ENCODE data around the gene NR6A1.

The NR6A1 gene

DNA sequence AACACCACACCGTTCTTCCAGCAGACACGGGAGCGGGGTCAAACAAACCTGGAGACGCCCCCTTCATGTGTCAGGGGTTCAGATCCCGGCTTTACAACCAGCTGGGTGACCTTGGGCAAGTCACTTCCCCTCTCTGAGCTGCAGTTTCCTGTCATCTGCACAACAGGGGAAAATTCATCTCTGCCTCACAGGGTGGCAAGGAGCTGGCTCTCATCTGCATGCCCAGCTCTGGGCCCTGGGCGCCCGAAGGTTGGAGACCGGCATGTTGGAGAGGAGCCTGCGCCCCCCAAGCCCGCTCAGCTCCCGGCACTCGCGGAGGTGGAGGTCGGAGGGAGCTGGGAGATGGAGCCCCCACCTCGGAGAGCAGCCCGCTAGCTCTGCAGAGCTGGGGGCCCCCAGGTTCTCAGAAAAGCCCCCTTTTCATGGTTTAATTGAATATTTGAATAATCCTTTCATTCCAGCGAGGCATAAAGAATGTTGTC is 284.3 kb downstream of the NR6A1 start:
- Histone ChIP-seq H3K36me3 (ENCODE audit: control insufficient read depth, insufficient read depth, low read length) (no peaks in the 10 kb centered on the region), H3K4me3 (ENCODE audit: low read length) (no peak overlapping the region), H3K4me1 (ENCODE audit: control insufficient read depth, insufficient read depth, low read length) (peaks cover 5% of the 10 kb centered on the region), H3K9me3 (ENCODE audit: control insufficient read depth, insufficient read depth, low read length) (no peaks in the 10 kb centered on the region), H3K27me3 (ENCODE audit: control insufficient read depth, insufficient read depth, low read length) (no peaks in the 10 kb centered on the region), H3K27ac (ENCODE audit: low read length) (no peak overlapping the region)
- no peak for DNase-seq (ENCODE audit: low read depth, low spot score)
- WGBS (ENCODE audit: insufficient coverage, insufficient read length), result no CpG with 5 or more reads among the region's 17 CpGs

DNA sequence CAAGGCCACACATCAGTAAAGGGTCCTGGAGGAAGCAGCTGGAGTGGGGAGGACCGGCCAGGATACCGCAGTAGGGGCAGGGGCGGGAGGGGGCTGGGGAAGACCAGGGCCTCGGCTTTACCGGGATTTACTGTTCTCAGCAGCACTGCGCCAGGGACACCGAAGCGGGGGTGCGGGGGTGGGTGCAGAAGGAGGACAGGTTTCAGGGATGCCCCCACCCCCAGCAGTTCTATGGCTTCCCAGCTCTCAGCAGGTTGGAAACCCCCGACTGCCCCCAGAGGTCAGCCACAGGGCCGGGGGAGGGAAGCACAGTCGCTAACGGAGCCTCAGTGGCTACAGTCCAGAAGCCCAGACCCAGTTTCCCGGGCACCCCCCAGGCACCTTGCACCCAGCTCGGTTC is 285.2 kb downstream of the NR6A1 start:
- no CpG with 5 or more reads among the region's 15 CpGs for WGBS (ENCODE audit: insufficient coverage, insufficient read length)
- Histone ChIP-seq H3K36me3 (ENCODE audit: control insufficient read depth, insufficient read depth, low read length) (no peaks in the 10 kb centered on the region), H3K4me1 (ENCODE audit: control insufficient read depth, insufficient read depth, low read length) (peaks cover 5% of the 10 kb centered on the region), H3K4me3 (ENCODE audit: low read length) (no peak overlapping the region), H3K9me3 (ENCODE audit: control insufficient read depth, insufficient read depth, low read length) (no peaks in the 10 kb centered on the region), H3K27ac (ENCODE audit: low read length) (no peak overlapping the region), H3K27me3 (ENCODE audit: control insufficient read depth, insufficient read depth, low read length) (no peaks in the 10 kb centered on the region)
- DNase-seq (ENCODE audit: low read depth, low spot score), result no peak

DNA sequence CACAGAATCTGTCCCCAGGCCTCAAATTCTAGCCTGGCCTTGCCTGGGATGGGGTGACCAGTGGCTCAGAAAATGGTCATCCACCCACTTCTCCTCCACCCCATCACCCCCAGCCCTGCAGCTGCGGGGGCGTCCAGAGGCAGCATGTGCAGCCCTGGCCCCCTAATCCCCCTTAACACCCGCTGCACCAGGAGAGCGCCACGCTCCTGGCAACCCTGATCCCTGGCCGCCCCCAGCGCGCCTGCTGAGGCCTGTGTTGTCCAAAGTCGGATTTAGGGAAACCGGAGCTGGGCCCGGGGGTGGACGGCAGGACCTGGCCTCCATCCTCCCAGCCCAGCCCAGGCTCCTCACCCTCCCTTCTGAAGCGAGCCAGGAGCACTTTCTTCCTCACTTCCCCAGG is 285.9 kb downstream of the NR6A1 start:
- no CpG with 5 or more reads among the region's 13 CpGs for WGBS (ENCODE audit: insufficient coverage, insufficient read length)
- Histone ChIP-seq H3K4me1 (ENCODE audit: control insufficient read depth, insufficient read depth, low read length) (peaks cover 9% of the 10 kb centered on the region), H3K27me3 (ENCODE audit: control insufficient read depth, insufficient read depth, low read length) (no peaks in the 10 kb centered on the region; the same call in 1 of the 2 replicates), H3K36me3 (ENCODE audit: control insufficient read depth, insufficient read depth, low read length) (no peaks in the 10 kb centered on the region), H3K27ac (ENCODE audit: low read length) (no peak overlapping the region), H3K4me3 (ENCODE audit: low read length) (no peak overlapping the region), H3K9me3 (ENCODE audit: control insufficient read depth, insufficient read depth, low read length) (no peaks in the 10 kb centered on the region)
- no peak for DNase-seq (ENCODE audit: low read depth, low spot score)

DNA sequence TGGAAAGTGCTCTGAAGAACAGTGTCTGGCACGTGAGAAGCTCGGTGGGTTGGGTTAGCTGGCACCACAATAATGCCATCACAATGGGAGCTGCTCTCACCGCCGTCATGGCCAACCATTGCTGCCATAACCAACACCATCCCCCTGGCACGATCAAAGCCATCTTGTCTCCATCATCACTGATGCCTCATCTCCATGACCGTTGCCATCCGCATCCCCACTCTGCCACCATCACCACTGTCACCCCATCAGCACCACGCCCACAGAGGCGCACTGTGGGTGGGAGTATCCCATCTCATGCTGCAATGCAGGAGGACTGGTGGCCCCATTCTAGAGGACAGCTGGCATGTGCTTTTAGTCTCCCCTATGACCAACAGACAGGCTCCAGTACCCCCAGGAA is 287.6 kb downstream of the NR6A1 start:
- H3K27me3 ChIP-seq (ENCODE audit: control insufficient read depth, insufficient read depth, low read length), result no peaks in the 10 kb centered on the region; the same call in 1 of the 2 replicates
- H3K4me3 ChIP-seq (ENCODE audit: low read length), result no peak overlapping the region
- no peak for DNase-seq (ENCODE audit: low read depth, low spot score)
- peaks cover 13% of the 10 kb centered on the region for H3K4me1 ChIP-seq (ENCODE audit: control insufficient read depth, insufficient read depth, low read length)
- no CpG with 5 or more reads among the region's 9 CpGs for WGBS (ENCODE audit: insufficient coverage, insufficient read length)
- no peaks in the 10 kb centered on the region for H3K36me3 ChIP-seq (ENCODE audit: control insufficient read depth, insufficient read depth, low read length)
- H3K9me3 ChIP-seq (ENCODE audit: control insufficient read depth, insufficient read depth, low read length), result no peaks in the 10 kb centered on the region
- H3K27ac ChIP-seq (ENCODE audit: low read length), result no peak overlapping the region

DNA sequence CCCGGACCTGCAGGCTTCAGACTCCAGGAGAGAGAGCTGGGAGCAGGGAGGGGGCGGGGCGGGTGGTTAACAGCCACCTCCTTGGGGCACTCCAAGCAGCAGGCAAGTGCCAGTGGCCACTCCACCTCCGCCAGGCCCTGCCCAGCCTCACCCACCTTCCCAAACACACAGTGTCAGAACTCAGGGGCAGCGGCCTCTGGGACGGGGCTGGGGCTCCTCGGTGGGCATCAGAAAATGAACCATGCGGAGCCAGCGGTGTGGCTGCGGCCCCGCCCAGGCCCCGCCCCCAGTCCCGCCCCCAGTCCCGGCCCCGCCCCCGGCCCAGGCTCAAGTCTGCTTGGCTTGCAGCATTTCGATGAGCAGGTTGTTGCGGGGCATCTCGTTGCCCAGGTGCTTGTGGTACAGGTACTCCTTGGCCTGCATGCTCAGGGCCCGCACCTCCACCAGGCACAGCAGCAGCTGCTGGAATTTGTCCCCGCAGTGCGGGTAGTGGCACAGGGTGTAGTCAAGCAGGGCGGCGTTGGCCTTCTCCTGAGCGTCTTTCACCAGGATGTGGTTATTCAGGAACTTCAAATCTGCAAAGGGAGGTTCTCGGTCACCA is 288.6 kb downstream of the NR6A1 start:
- no peak overlapping the region for H3K27ac ChIP-seq (ENCODE audit: low read length)
- peak overlapping the region; percentile 39 for H3K4me3 ChIP-seq (ENCODE audit: low read length)
- WGBS (ENCODE audit: insufficient coverage, insufficient read length), result no CpG with 5 or more reads among the region's 26 CpGs
- H3K36me3 ChIP-seq (ENCODE audit: control insufficient read depth, insufficient read depth, low read length), result no peaks in the 10 kb centered on the region
- H3K9me3 ChIP-seq (ENCODE audit: control insufficient read depth, insufficient read depth, low read length), result no peaks in the 10 kb centered on the region
- no peaks in the 10 kb centered on the region; the same call in 1 of the 2 replicates for H3K27me3 ChIP-seq (ENCODE audit: control insufficient read depth, insufficient read depth, low read length)
- DNase-seq (ENCODE audit: low read depth, low spot score), result no peak
- peaks cover 12% of the 10 kb centered on the region for H3K4me1 ChIP-seq (ENCODE audit: control insufficient read depth, insufficient read depth, low read length)

DNA sequence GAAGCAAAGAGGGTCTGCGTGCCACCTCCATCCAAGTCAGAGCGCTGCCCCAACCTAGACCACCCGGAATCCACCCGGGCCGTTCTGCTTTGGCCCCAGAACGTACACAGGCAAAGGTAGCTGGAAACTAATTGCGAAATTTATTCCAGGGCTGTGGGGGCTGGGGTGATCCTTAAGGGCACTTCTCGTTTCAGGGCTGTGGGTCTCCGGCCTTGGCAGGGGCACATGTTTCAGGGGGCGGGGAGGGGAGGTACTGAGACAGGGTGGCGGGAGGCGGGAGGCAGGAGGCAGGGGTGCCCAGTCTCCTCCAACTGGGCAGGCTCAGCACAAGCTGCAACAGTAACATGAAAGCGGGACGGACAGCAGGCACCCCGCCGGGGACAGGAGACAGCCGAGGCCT is 290.0 kb downstream of the NR6A1 start:
- no CpG with 5 or more reads among the region's 17 CpGs for WGBS (ENCODE audit: insufficient coverage, insufficient read length)
- DNase-seq (ENCODE audit: low read depth, low spot score), result no peak
- H3K4me1 ChIP-seq (ENCODE audit: control insufficient read depth, insufficient read depth, low read length), result peaks cover 15% of the 10 kb centered on the region

DNA sequence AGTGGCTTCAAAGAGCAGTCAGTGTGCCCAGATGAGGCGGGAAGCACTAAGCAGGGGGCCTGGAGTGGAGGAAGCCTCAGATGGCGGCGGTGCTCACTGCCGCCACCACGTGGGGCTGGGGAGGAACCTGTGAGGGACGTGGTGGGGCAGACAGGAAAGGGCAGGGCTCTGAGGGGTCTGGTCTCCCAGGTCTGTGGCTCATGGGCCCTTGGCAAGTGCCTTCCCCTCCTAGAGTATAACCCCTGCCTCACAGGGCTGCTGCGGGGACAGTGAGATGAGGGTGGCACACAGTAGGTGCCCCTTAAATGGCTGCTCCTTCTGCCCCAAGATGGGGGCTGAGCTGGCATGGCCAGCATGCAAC is 290.5 kb downstream of the NR6A1 start:
- H3K4me3 ChIP-seq (ENCODE audit: low read length), result no peak overlapping the region
- no peak overlapping the region for H3K27ac ChIP-seq (ENCODE audit: low read length)
- H3K36me3 ChIP-seq (ENCODE audit: control insufficient read depth, insufficient read depth, low read length), result no peaks in the 10 kb centered on the region
- no peaks in the 10 kb centered on the region; the same call in 1 of the 2 replicates for H3K27me3 ChIP-seq (ENCODE audit: control insufficient read depth, insufficient read depth, low read length)
- no CpG with 5 or more reads among the region's 7 CpGs for WGBS (ENCODE audit: insufficient coverage, insufficient read length)
- peaks cover 15% of the 10 kb centered on the region for H3K4me1 ChIP-seq (ENCODE audit: control insufficient read depth, insufficient read depth, low read length)
- no peaks in the 10 kb centered on the region for H3K9me3 ChIP-seq (ENCODE audit: control insufficient read depth, insufficient read depth, low read length)
- DNase-seq (ENCODE audit: low read depth, low spot score), result no peak

More for the DNA sequence above, 290.0 kb downstream of the NR6A1 start:
- H3K36me3 ChIP-seq (ENCODE audit: control insufficient read depth, insufficient read depth, low read length), result no peaks in the 10 kb centered on the region
- no peaks in the 10 kb centered on the region; the same call in 1 of the 2 replicates for H3K27me3 ChIP-seq (ENCODE audit: control insufficient read depth, insufficient read depth, low read length)
- no peak overlapping the region for H3K27ac ChIP-seq (ENCODE audit: low read length)
- H3K9me3 ChIP-seq (ENCODE audit: control insufficient read depth, insufficient read depth, low read length), result no peaks in the 10 kb centered on the region
- no peak overlapping the region for H3K4me3 ChIP-seq (ENCODE audit: low read length)

DNA sequence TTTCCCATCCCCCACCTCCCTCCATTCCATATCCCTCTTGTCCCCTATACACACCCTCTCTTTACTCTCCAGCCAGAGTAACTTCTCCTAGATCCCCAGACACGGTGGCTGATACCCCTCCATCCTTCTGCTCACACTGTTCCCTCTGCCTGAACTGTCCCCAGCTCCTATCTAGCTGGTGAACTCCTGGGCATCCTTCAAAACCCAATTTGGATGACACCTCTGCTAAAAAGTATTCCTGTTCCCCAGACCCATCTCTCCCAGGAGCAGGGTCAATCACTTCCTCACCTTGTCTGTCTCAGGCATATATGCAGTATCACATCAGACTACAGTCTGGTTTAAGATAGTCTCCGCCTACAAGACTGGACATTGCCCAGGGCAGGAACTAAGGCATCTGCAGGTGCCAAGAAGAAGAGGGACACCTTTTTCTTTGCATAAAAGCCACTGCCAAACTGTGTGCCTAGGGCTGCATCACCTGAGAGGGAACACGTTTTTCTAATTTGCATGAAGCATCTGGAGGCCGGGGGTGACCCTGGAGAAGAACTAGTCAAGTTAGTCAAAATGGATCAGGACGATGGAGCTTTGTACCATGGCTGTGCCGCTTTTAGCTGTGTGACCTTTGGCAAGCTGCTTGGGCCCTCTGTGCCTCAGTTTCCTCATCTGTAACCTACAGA is 291.0 kb downstream of the NR6A1 start:
- no CpG with 5 or more reads among the region's 6 CpGs for WGBS (ENCODE audit: insufficient coverage, insufficient read length)
- Histone ChIP-seq H3K9me3 (ENCODE audit: control insufficient read depth, insufficient read depth, low read length) (no peaks in the 10 kb centered on the region), H3K27me3 (ENCODE audit: control insufficient read depth, insufficient read depth, low read length) (no peaks in the 10 kb centered on the region; the same call in 1 of the 2 replicates), H3K27ac (ENCODE audit: low read length) (no peak overlapping the region), H3K4me1 (ENCODE audit: control insufficient read depth, insufficient read depth, low read length) (peaks cover 15% of the 10 kb centered on the region), H3K36me3 (ENCODE audit: control insufficient read depth, insufficient read depth, low read length) (no peaks in the 10 kb centered on the region), H3K4me3 (ENCODE audit: low read length) (no peak overlapping the region)
- DNase-seq (ENCODE audit: low read depth, low spot score), result no peak

DNA sequence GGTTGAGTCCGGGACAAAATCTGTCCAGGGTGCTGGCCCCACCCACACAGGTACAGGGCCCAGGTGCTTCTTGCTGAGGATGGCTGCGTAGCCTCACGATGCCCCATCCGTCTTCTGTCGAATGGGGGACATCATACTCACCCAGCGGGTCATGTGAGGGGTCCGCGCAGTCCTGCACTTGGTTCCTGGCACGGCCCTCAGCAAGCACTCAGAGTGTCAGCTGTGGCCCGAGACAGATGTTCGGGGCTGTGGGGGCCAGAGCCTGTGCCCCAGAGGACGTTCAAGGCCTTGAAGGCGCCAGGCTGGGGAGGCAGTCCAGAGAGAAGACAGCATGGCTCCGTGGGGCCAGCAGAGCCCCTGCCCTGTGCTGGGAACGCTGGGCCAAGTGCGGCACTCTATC is 291.7 kb downstream of the NR6A1 start:
- no CpG with 5 or more reads among the region's 16 CpGs for WGBS (ENCODE audit: insufficient coverage, insufficient read length)
- H3K27ac ChIP-seq (ENCODE audit: low read length), result no peak overlapping the region
- peaks cover 15% of the 10 kb centered on the region for H3K4me1 ChIP-seq (ENCODE audit: control insufficient read depth, insufficient read depth, low read length)
- no peak overlapping the region for H3K4me3 ChIP-seq (ENCODE audit: low read length)
- H3K36me3 ChIP-seq (ENCODE audit: control insufficient read depth, insufficient read depth, low read length), result no peaks in the 10 kb centered on the region
- no peaks in the 10 kb centered on the region for H3K9me3 ChIP-seq (ENCODE audit: control insufficient read depth, insufficient read depth, low read length)
- H3K27me3 ChIP-seq (ENCODE audit: control insufficient read depth, insufficient read depth, low read length), result no peaks in the 10 kb centered on the region; the same call in 1 of the 2 replicates
- DNase-seq (ENCODE audit: low read depth, low spot score), result no peak

DNA sequence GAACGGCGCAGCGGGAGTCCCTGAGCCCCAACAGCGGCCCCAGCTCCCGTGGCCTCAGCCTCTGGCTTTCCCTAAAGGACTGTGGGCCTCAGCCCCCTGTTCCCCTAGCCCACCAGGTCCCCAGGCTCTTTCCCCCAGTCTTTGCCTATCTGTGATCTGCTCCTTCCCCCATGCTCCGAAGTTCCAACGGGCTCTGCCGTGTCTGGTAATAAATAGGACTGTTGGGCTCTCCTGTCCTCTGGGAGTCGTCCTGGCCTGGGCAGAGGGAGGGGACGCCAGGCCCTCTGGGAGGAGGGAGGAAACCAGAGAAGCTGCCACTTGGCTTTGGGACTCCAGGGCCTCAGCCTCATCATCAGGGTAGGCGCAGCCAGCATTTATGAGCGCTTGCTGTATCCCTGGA is 292.8 kb downstream of the NR6A1 start:
- no peak overlapping the region; the same call in 1 of the 2 replicates for H3K4me3 ChIP-seq (ENCODE audit: low read length)
- H3K27me3 ChIP-seq (ENCODE audit: control insufficient read depth, insufficient read depth, low read length), result no peaks in the 10 kb centered on the region; the same call in 1 of the 2 replicates

More for the DNA sequence above, 292.8 kb downstream of the NR6A1 start:
- H3K27ac ChIP-seq (ENCODE audit: low read length), result no peak overlapping the region
- no peaks in the 10 kb centered on the region for H3K9me3 ChIP-seq (ENCODE audit: control insufficient read depth, insufficient read depth, low read length)
- DNase-seq (ENCODE audit: low read depth, low spot score), result no peak
- H3K36me3 ChIP-seq (ENCODE audit: control insufficient read depth, insufficient read depth, low read length), result no peaks in the 10 kb centered on the region
- no CpG with 5 or more reads among the region's 12 CpGs for WGBS (ENCODE audit: insufficient coverage, insufficient read length)
- peaks cover 15% of the 10 kb centered on the region for H3K4me1 ChIP-seq (ENCODE audit: control insufficient read depth, insufficient read depth, low read length)

All from iPS DF 6.9 (cell line).